ENCODE results near the gene MIP.
A peak's percentile ranks its signal among the peaks of the same experiment; 100 is the strongest.
"Not testable (repeated sequence)": the region's sequence is repeated elsewhere in the genome, so short reads cannot be mapped to it uniquely, and the experiment has no call there.

The MIP gene

DNA sequence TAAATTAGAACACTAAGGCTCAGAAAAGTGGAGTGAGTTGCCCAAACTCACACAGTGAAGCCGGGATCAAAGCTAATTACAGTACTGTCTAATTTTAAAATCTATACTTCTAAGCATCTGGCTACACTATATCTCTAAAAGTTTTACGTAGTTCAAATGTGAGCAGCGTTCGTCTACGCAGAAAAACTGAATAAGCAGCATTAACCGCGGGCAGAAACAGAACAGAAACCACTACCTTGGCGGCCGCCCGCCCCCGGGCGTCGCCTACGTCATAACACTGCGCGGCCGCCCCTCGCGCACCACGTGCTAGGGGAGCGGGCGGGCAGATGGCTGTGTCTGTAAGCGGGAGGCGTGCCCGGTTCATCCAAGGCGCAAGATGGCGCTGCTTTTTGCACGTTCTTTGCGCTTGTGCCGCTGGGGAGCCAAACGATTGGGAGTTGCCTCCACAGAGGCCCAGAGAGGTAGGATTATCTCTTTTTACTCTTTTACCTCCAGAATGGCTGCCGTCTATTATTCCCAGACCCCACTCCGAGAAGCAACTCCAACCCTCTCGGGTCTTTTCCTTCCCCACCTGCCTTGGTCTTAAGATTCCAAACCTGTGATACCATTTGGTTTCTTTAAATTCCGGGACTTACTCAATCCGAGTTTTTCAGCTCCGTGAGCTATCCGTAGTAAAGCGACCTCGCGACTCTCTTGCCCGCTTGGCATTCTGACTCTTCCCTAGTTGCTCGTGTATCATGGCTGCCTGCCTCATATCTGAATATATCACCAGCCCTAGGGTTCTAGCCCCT is 14.0 kb upstream of the MIP start, which contains the start of gene SPRYD4:
TSS of gene SPRYD4 (plus strand) at position 363 of the 791 bp plus-strand sequence. CDS start at position 377, 14 bp downstream.
- DNase-seq (ENCODE audit: low spot score) = peak; percentile 98

DNA sequence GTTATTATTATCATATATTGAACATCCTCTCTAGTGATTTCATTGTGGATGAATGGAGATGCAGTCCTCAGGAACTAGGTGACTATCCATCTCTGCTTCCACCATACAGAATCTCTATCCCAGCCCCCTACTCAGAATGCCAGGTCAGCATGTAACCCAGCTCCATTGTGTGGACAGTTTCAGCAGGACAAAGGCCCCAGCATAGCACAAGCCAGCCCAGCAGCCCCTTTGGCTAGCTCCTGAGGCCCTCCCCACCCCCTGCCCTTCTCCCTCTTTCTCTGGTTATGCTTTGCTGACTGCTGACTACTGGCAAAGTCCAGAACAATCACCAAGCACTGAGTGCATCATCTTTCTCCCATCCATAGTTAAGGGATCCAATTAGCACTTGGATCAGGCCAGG is 8.1 kb upstream of the MIP start:
- no peak for DNase-seq (ENCODE audit: low spot score)

DNA sequence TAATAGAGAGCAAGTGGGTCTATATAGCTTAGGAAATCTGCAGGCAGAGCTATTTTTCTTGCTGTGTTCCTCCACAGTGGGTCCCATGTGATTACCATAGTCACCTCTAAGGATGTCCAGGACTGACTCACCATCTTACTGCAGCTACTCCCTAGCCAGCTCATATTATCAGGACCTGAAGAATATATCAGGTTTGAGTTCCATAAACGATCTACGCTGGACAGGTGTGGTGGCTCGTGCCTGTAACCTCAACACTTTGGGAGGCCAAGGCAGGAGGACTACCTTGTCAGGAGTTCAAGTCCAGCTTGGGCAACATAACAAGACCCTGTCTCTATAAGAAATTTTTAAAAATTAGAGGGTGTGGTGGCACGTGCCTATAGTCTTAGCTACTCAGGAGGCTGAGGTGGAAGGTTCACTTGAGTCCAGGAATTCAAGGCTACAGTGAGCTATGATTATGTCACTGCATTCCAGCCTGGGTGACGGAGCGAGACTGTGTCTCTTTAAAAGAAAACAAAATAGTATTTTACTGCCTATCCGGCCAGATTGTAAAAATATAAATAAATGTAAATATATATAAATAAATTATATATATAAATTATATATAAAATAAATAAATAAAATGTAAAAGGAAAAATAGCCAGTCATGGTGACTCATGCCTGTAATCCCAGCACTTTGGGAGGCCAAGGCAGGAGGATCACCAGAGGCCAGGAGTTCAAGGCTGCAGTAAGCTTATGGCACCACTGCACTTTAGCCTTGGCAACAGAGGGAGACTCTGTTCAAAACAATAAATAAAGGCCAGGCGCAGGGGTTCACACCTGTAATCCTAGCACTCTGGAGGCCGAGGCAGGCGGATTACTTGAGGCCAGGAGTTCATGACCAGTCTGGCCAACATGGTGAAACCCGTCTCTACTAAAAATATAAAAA is 7.0 kb upstream of the MIP start:
- no peak for DNase-seq (ENCODE audit: low spot score)

DNA sequence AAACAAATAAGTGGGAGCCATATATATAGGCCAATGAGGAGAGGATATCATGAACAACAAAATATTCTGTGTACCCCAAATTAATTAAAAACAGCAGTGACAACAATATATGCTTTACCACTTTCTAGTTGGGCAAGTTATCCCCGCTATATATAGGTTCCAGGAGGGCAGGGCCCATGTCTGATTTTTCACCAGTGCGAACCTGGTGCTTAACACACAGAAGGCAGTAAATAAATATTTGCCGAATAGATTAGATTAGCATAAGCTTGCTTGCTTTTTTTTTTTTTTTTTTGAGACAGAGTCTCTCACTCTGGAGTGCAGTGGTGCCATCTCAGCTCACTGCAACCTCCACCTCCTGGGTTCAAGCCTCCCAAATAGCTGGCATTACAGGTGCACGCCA is 3.4 kb upstream of the MIP start:
- no peak for DNase-seq (ENCODE audit: low spot score)

DNA sequence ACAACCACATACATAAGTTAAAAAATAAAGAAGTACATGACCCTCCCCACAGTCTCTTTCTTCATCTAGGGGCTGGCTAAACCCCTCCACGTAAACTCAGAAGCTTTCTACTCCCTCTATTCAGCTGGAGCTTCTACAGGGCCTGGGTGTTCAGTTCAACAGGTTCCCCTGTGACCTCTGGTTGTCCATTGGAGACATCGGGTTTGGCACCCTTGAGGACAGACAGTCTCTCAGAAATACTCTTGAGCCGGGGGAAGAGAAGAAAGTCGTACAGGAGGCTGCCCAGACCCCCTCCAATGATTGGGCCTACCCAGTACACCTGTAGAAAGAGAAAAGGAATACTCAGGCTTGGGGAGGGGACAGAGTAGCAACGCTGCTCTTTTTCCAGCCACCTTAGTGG is 3.3 kb downstream of the MIP start:
- no peak for DNase-seq (ENCODE audit: low spot score)

DNA sequence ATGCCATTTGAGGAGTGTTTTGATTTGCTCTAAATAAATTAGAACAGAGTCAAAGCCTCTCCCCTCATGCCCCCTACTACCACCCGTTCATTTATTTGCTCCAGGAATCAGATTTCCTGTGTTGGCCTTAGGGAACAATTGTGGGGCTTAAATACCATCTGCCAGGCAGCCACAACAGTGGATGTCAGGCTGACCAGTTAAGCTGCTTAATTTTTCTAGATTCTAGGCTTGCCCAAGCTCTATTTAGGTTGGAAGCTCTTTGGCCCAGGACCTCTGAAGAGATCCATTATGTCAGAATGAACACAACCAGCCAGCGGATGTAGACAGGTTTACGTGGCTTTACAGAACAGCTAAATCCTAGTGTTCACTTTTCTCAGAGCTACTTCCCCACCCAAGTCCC is 4.2 kb downstream of the MIP start:
- DNase-seq (ENCODE audit: low spot score) = peak; percentile 74

DNA sequence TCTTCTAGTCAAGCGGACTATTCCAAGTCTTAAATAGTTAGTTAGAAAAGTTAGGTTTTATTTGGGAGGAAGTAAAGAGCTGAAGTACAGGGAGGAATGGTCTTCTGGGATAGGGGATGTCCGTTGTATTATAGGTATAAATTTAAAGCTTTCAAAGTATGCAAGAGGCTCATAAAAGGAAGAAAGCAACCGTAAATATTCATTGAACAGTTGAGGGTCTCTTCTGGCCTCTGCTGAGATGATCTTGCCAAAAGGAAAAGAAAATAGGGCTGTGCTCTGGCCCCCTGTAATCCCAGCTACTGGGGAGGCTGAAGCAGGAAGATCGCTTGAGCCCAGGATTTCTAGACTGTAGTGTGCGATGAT is 4.9 kb downstream of the MIP start:
- DNase-seq (ENCODE audit: low spot score) = no peak

DNA sequence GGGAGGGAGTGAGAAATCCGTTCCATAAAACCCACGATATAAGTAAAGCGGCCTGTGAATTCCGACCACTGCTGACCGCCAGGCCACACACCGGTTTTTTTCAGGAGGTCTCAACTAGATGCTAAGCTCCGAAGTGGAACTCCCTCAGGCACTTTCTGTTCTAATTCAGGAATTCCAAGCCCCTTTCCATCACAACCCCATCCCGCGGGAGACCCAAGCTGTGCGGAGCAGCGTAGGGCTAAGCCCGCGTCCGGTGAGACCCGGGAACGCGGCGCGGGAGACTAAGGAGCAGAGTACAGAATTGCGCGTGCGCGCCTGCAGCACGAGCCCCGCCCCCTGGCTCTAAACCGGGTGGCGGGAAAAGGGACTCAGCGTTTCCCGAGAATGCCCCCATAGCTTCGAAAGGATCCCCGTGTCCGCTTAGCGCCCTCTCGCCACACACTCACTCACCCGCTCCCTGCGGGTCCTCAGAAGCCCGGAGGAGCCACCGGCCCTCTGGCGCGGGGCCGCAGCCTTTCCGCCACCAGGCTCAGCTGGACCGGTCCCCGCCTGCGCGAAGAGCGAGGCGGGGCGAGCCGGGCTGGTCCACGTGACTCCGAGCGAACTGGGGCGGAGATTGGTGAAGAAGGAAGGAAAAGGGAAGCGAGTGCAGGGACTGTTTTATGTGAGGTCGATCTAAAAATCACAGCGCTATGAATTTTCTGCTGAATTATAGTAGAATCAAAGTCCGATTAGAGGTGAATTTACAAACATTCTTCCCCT is 5.4 kb downstream of the MIP start, which contains the start of gene TIMELESS:
TSS of gene TIMELESS (minus strand) at position 567 of the 762 bp plus-strand sequence. CDS start 15,256 bp downstream, outside the sequence.
- DNase-seq (ENCODE audit: low spot score) = peak; percentile 97

DNA sequence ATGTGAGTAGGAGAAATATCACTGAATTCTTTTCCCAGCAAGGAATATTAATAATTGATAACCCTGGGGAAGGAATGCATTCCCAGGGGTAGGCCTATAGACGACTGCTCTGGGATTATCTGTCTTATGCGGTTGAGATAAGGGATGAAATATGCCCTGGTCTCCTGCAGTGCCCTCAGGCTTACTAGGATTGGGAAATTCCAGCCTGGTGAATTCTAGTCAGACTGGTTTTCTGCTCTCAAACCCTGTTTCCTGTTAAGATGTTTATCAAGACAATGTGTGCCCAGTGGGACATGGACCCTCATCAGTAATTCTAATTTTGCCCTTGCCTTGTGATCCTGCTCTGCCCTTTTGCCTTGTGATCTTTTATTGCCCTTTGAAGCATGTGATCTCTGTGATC is 11.2 kb downstream of the MIP start:
- not testable (repeated sequence) for DNase-seq (ENCODE audit: low spot score)

DNA sequence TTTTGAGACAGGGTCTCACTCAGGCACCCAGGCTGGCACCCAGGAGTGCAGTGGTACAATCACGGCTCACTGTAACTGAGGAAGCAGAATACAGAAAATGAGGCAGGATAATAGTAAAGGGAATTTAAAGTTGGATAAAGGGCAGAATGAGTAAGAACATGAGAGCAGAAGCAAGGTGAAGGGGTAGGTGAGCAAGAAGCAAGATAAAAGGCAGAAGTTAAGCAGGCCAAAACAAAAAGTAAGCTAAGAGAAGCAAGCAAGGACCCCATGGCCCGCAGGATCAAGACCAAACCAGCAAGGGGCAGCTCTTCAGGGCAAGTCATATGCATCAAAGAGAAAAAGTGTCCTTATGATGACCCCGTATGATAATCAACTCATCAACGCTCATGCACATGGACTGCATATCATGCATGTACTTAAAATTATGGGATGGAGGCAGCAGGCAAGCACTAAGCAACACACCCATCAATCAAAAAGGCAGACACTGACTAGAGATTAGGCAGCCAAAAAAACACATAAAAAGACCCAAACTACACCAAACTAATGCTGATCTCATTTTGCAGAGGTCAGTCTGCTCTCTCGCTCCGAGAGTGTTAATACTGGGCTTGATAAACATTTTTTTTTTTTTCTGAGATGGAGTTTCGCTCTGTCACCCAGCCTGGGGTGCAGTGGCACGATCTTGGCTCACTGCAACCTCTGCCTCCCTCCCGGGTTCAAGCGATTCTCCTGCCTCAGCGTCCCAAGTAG is 16.9 kb downstream of the MIP start:
- no peak for DNase-seq (ENCODE audit: low spot score)

DNA sequence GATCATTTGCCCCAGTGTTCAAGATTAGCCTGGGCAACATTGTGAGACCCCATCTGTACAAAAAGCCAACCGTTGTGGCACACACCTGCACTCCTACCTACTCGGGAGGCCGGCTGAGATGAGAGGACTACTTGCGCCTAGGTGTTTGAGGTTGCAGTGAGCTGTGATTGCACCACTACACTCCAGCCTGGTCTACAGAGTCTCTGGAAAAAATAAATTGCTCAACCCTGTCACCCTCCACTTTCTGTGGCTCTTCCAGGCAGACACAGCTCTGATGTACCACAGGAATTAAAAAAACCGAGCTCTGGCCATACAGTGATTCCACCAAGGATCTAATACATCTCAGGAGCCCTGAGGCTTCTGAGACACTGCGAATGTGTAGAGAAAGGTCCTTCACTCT is 19.6 kb downstream of the MIP start:
- DNase-seq (ENCODE audit: low spot score) = no peak

DNA sequence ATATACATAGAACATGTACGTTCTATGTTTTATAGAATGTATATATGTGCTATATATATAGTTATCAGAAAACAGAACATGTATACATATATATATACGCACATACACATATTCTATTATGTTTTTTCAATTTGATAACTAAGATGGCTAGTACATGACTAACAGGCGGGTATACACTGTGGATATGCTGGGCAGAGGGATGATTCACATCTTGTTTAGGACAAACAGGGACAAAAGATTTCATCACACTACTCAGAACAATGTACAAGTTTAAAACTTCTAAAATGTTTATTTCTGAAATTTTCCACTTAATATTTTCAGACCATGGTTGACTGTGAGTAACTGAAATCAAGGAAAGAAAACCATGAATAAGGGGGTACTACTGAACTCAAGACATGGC is 22.6 kb downstream of the MIP start:
- DNase-seq (ENCODE audit: low spot score) = no peak

DNA sequence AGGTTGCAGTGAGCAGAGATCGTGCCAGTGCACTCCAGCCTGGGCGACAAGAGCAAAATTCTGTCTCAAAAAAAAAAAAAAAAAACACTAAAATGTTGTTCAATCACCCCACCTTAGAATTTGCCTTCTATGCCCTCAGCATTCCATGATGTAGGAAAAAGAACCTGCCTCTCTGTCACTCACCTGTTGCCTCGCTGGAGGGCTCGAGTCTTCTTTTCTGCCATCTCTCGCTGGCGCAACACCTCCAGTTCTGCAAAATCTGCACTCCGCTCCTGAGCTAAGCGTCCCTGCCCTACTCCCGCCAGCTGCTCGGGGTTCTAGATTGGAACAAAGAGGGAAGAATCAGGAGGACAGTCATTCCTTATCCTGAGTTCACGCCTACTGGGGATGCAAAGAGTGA is 23.2 kb downstream of the MIP start:
- DNase-seq (ENCODE audit: low spot score) = no peak

DNA sequence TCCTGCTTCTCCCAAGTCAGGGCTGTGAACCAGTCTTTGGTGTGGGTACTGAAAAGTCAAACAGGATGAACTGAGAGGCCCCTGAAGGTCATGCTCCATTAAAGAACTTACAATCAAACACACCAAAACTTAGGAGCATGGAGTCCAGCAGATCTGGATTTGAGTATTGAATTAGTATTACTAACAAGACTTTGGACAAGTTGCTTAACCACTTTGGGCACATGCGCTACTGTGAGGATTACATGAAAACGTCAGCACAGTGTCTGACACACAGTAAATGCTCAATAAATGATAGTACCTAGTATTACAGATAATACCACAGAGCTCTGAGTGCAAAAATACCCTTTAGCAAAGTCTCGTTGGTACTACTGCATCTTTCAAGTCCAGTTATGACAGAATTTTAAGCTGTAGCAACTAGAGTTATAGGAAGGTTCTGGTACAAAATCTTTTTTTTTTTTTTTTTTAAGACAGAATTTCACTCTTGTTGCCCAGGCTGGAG is 28.5 kb downstream of the MIP start:
- no peak for DNase-seq (ENCODE audit: low spot score)

DNA sequence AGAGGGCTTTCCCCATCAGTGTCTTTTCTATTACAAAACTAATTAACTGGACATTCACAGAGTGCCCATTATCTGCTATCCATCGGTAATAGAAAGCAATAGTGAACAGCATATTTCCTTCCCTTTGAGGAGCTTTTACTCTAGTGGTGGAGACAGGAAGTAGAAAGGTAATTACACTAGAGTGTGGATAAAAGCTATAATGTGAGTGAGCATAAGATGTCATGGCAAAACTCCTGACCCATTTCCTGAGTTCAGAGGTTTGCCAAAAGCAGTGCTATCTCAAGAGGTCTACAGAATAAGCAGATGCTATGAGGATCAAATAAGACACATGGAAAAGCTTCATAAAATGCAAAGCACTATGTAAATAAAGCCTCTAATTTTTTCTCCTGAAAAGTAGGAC is 29.3 kb downstream of the MIP start:
- no peak for DNase-seq (ENCODE audit: low spot score)

DNA sequence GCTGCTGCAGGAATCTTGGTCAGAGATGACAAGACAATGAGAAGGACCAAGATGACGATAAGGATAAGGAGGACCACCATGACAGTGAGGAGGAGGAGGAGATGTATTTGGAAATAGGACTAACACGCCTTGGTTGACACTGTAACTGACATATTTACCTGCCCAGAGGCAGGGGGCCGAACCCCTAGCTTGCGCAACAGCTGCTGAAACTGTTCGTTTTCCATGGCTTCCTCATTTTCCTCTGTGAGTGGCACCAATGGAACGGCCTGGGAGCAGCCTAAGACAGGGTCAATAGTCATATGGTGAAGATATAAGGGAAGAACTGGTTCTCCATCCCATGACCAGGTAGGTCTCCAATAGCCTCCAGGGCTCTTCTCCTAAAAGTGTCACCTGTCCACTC is 34.0 kb downstream of the MIP start:
- no peak for DNase-seq (ENCODE audit: low spot score)

DNA sequence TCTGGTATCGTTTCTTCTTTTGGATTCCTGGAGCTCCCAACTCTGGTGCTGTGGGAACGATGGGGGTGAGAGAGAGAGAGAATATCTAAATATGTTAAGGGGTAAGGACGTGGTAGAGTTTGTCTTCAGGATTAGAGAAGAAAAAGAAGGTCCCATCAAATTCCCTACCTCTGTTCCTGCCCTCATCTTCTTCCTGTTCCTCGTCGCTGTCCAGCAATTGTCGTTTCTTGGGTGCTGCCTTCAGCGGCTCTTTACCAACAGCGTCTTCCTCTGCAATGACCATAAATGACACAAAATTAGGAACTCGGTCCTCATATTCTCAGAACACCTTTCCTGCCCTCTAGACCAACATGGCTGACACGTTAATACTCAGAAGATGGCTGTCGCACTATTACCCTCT is 36.7 kb downstream of the MIP start:
- DNase-seq (ENCODE audit: low spot score) = no peak

DNA sequence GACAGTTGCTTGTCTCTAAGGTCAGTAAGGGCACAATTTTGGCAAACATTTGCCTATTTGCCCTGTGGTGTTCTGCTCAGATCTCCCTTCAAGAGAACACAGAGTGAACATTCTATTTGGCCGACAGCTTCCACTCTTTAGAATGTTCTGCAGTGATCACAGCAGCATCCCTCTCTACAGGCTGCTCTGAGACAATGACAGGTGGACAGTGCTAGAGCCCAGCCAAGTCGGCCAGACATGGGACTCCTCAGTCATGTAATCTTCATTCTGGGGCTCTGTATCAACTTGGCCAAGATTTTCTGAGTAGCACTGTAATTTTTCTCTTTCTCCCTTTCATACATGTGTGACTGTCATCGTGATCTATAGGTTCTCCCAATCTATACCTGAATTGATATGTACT is 40.1 kb downstream of the MIP start:
- DNase-seq (ENCODE audit: low spot score) = peak; percentile 13

DNA sequence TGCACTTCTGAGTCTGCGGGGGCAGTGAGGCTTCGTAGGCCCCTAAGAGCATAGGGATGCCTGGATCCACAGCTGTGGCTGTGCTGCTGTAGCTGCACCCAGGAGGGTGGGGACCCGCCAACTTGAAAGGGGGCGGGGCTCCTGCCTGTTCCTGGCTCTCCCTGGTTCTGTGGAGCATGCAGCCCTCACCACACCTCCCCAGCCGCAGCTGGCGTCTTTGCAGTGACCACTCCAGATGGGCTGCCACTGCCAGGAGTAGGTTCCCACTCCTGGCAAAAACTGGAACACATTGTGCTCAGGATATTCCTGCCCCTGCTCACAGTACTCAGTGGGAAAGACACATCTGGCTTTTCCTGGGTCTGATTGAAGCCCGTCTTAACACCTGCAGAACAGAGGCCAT is 41.1 kb downstream of the MIP start:
- DNase-seq (ENCODE audit: low spot score) = peak; percentile 21

DNA sequence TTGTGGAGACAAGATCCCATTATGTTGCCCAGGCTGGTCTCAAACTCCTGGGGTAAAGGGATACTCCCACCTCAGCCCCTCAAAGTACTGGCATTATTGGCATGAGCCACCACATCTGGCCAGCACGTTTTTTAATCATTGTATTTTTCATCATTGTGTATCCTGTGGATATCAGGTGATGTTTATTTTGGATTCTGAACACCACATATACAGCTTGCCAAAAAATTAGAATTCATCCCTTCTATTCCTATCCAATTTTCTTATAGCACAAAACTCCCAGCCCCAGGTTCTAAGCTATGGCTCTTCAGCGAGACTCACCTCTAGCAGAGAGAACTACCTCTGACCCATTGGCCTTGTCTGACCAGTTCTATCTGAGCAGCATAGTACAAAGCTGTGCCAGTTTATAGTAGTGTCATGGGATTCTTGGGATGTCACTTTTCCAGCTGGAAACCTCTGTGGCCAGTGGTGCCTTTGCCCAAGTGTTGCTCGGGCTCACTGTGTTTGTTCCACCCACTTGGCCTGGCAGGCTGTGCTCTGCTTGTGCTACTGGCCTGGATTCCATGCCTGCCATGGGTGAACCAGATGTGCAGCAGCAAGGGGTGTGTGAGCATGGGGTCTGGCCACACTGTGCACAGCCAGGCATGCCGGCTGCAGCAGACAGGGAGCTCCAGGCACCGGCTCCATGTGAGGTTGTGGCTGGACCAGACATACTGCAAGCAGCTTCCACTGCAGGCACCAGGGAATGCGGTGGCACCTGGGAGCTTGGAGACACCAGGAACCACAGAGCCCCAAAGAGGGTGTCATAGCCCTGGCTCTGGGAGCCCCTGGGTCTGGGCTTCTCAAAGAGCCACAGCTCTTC is 42.4 kb downstream of the MIP start:
- peak; percentile 17 for DNase-seq (ENCODE audit: low spot score)
